Thyroid gland (tissue), 4 donors: ENCODE results near the gene CBLN1. TPM values are rescaled to one million over a fixed set of nuclear protein-coding genes. Genes with fewer than 3 reads are reported as not detected.
A peak's percentile ranks its signal among the peaks of the same experiment; 100 is the strongest.

Experiments used
- DNase-seq, 2 donors: peaks; one replicate each; pipeline ENCODE4 v3.0.0-alpha.2; 2019
- H3K27ac ChIP-seq, 3 donors: fragments of 200-600 bp; sonication (generic); 1 replicate in 2 of 3; 2 replicates in 1 of 3; pipeline ENCODE4 v1.5.1; 2016 to 2019; ENCODE audit warnings: mild to moderate bottlenecking in 1 of 3, moderate library complexity in 1 of 3
- H3K27me3 ChIP-seq: fragments of 200-600 bp; sonication (generic); one replicate; pipeline ENCODE4 v1.5.1; 2019
- H3K36me3 ChIP-seq, 2 donors: fragments of 200-600 bp; sonication (generic); one replicate each; pipeline ENCODE4 v1.5.1; 2016 to 2019
- H3K4me1 ChIP-seq, 2 donors: fragments of 200-600 bp; sonication (generic); one replicate each; pipeline ENCODE4 v1.5.1; 2017 to 2019
- H3K4me3 ChIP-seq, 3 donors: fragments of 200-600 bp; sonication (generic); replicated peaks in 1 of 3; 1 replicate in 2 of 3; 2 replicates in 1 of 3; pipeline ENCODE4 v1.5.1; 2016; ENCODE audit warnings: mild to moderate bottlenecking in 1 of 3
- H3K9me3 ChIP-seq: fragments of 200-600 bp; sonication (generic); one replicate; pipeline ENCODE4 v1.5.1; 2017
- CTCF ChIP-seq, 6 experiments: fragments of 200-600 bp in 3 of 6; fragments of 450-650 bp in 3 of 6; sonication (generic) in 3 of 6; IDR thresholded peaks; one replicate each; pipeline ENCODE4 v1.5.1; 2016 to 2019; ENCODE audit warnings: antibody characterized with exemption in 6 of 6, mild to moderate bottlenecking in 2 of 6, inconsistent platforms in 1 of 6, moderate library complexity in 1 of 6
- POLR2A ChIP-seq, 2 donors: fragments of 450-650 bp; IDR thresholded peaks; one replicate each; pipeline ENCODE4 v1.6.1; 2017; ENCODE audit warnings: antibody characterized with exemption in 2 of 2, mild to moderate bottlenecking in 2 of 2, moderate library complexity in 1 of 2
- WGBS, 2 donors: methylation state at CpG; one replicate each; pipeline ENCODE4 v1.1.5; 2017; 5-methylcytosine and 5-hydroxymethylcytosine counted together
- intact Hi-C: fragments of 100-400 bp; cut with DNase I; formaldehyde crosslinking; loops from one replicate; pipeline ENCODE4 v1.15.1; 2023
- total RNA-seq, 4 donors: library from RNA; depleted of rRNA; stranded (reverse); fragments of >200 nt; gene quantifications; one replicate each; pipeline ENCODE4 v1.2.3, GENCODE V29; 2016

CBLN1 gene
- total RNA-seq, 4 donors from 2014 or later, result 1.0 TPM; not detected in 3

GRCh38 chr16:49281843-49282642 lies 405 bp upstream of the CBLN1 start:
- WGBS, 2 donors, result 4% methylated on average over 9 of the region's 124 CpGs; no CpG with 5 or more reads in 1 of the 2 donors
- H3K4me1 ChIP-seq, result peaks cover 13 to 49% of the 10 kb centered on the region in 2 donors
- TF ChIP-seq CTCF (IDR thresholded peaks at IDR 0.05), result peak in 4 of 6 experiments; percentile 14 to 84 (median 64)
- peak in 1 of 2 donors; percentile 57 for TF ChIP-seq POLR2A (IDR thresholded peaks at IDR 0.05)
- peak; percentile 91 to 92 for DNase-seq
- peak overlapping the region in 1 of 3 donors; percentile 38 for H3K4me3 ChIP-seq
- no peaks in the 10 kb centered on the region for H3K36me3 ChIP-seq
- H3K27ac ChIP-seq, result no peak overlapping the region
- no peaks in the 10 kb centered on the region for H3K9me3 ChIP-seq
- H3K27me3 ChIP-seq, result peaks cover 33% of the 10 kb centered on the region
- intact Hi-C loops, result no loop called here

- peaks cover 39% of the 10 kb centered on the region for H3K27me3 ChIP-seq
- intact Hi-C loops, result no loop called here
- H3K4me3 ChIP-seq, result no peak overlapping the region
- no peaks in the 10 kb centered on the region for H3K9me3 ChIP-seq
- DNase-seq, result no peak
- no peak for TF ChIP-seq POLR2A (IDR thresholded peaks at IDR 0.05)
- no peak for TF ChIP-seq CTCF (IDR thresholded peaks at IDR 0.05)
- H3K27ac ChIP-seq, result no peak overlapping the region
- H3K36me3 ChIP-seq, result no peaks in the 10 kb centered on the region
- WGBS, 2 donors, result 2 to 4% methylated on average over 16 to 31 of the region's 37 CpGs
- H3K4me1 ChIP-seq, result peaks cover 13 to 52% of the 10 kb centered on the region in 2 donors
These were observed 732 bp downstream of the CBLN1 start for GRCh38 chr16:49280841-49281371.

- H3K36me3 ChIP-seq, result no peaks in the 10 kb centered on the region
- peaks cover 46% of the 10 kb centered on the region for H3K27me3 ChIP-seq
- H3K27ac ChIP-seq, result no peak overlapping the region
- TF ChIP-seq POLR2A (IDR thresholded peaks at IDR 0.05), result no peak
- TF ChIP-seq CTCF (IDR thresholded peaks at IDR 0.05), result no peak
- DNase-seq, result peak in 1 of 2 donors; percentile 26
- H3K9me3 ChIP-seq, result no peaks in the 10 kb centered on the region
- WGBS, 2 donors, result 3 to 4% methylated on average over 35 to 36 of the region's 39 CpGs
- peaks cover 13 to 52% of the 10 kb centered on the region in 2 donors for H3K4me1 ChIP-seq
- no peak overlapping the region for H3K4me3 ChIP-seq
- intact Hi-C loops, result no loop called here
These were observed 1.4 kb downstream of the CBLN1 start for GRCh38 chr16:49280105-49280741.

GRCh38 chr16:49278944-49279725 lies 2.5 kb downstream of the CBLN1 start:
- Histone ChIP-seq H3K27me3 (peaks cover 49% of the 10 kb centered on the region), H3K9me3 (no peaks in the 10 kb centered on the region), H3K27ac (no peak overlapping the region), H3K36me3 (no peaks in the 10 kb centered on the region), H3K4me3 (no peak overlapping the region), H3K4me1 (peaks cover 13 to 57% of the 10 kb centered on the region in 2 donors)
- no peak for DNase-seq
- WGBS, 2 donors, result 6 to 7% methylated on average over 27 to 29 of the region's 29 CpGs
- TF ChIP-seq POLR2A (IDR thresholded peaks at IDR 0.05) (no peak), CTCF (IDR thresholded peaks at IDR 0.05) (no peak)
- intact Hi-C loops, result no loop called here
